GM21528 (cell line): Measurements from ENCODE around the gene PAFAH2.
"Not testable (repeated sequence)": the region's sequence is repeated elsewhere in the genome, so short reads cannot be mapped to it uniquely, and the experiment has no call there.

Experiments used
- ATAC-seq: cut with Tn5 transposase; IDR thresholded peaks from one replicate; pipeline ENCODE4 v1.9.1; 2021; ENCODE audit warnings: mild to moderate bottlenecking, moderate library complexity; ENCODE audit not compliant: unreplicated experiment, low FRiP score

PAFAH2 gene

DNA sequence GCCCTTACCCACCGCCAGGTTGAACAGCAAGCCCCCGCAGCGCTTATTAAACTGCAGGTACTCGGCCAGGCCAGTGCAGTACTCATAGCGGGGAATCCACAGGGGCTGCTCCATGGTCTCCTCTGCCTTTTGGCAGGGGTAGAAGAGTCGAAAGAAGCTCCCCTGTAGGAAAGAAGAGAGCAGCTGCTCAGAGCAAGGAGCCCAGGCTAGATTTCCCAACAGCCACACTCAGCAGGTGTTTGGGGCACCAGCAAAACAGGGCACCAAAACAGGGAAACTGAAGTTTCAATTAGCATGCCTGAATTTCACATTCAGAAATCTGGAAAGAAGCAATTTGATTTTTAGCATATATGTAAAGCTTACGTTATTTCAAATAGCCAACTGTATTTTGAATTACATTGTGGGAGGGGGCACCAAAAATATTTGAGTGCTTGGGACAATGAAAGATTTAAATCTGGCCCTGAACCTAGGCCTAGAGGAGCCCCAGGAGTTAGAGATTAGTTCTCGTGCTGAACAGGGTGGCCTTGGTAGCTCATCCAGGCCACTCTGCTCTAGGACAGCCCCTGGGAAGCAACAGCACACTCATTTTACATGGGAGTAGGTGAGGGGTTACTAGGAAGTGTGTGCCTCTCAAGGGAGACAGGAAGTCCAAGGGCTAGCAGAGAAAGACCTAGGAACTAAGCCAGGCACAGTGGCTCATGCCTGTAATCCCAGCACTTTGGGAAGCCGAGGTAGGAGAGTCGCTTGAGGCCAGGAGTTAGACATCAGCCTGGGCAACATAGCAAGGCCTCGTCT, 8.2 kb downstream of the PAFAH2 start:
- ATAC-seq = no peak

DNA sequence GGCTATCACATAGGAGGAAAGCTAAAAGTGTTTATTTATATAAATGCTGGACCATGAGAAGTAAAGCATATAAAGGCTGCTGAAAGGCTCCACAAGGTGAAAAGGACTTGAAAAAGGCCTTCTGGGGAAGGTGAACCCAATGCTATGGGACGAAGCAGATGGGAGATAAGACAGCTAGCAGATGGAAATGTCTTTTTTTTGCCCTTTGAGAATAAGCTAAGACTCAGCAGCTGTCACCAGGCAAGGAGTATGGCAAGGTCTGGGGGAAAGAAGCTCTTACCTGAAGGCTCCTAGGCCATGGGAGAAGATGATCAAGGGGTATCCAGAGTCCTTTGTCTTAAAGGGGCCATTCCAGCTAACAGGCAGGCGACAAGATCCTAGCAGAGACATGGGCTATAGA, 9.9 kb downstream of the PAFAH2 start:
- ATAC-seq = no peak

DNA sequence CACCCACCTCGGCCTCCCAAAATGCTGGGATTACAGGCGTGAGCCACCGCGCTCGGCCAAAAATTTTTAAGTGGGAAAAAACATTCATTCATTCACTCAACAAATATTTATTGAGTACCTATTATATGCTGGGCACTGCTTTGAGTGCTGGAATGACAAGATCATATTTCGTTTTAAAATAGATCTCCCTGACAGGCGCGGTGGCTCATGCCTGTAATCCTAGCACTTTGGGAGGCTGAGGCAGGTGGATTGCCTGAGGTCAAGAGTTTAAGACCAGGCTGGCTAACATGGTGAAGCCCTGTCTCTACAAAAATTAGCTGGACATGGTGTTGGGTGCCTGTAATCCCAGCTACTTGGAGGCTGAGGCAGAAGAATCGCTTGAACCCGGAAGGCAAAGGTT, 11.1 kb downstream of the PAFAH2 start:
- not testable (repeated sequence) for ATAC-seq

DNA sequence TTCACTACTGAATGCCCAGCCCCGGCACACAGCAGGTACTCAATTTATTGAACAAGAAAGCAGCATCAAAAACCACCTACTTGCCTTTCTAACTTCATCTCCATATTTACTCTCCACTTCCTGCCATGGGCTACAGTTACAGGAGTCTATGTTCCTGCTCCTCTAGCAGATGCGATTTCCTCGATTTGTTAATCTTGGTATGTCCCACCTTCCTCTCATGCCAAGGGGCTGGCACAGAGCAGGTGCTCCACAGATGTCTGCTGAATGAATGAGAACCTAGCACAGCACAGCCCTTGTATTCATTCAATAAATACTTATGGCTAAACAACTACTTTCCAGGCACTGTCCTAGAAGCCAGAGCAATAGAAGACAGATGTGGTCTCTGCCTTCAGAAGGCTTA, 12.2 kb downstream of the PAFAH2 start:
- ATAC-seq = no peak

DNA sequence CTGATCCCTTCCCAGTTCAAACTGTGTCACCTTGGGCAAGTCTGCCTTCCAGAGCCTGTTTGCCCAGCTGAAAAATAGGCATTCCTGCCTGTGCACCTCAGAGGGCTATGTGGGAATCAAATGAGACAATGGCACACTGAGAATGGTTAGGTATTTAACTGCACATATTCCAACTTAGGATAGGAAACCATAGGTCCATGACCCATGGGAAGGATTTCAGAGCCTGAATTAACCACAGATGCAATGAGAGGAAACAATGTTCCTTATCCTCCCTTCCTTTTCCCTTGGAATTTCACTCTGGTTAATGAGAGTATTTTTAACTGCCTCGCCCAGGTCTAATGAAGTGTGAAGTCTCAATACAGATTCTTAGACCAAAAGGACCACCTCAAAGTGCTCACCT, 12.7 kb downstream of the PAFAH2 start:
- ATAC-seq = no peak

DNA sequence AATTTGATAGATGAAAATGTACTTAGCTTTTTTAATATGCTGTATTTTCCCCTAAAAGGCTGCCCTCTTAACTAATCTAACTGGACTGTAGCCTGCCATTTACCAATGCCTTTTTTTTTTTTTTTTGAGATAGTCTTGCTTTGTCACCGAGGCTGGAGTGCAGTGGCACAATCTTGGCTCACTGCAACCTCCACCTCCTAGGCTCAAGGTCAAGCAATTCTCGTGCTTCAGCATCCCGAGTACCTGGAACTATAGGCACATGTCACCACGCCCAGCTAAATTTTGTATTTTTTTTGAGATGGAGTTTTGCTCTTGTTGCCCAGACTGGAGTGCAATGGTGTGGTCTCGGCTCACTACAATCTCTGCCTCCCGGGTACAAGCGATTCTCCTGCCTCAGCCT, 18.7 kb downstream of the PAFAH2 start:
- no peak for ATAC-seq

DNA sequence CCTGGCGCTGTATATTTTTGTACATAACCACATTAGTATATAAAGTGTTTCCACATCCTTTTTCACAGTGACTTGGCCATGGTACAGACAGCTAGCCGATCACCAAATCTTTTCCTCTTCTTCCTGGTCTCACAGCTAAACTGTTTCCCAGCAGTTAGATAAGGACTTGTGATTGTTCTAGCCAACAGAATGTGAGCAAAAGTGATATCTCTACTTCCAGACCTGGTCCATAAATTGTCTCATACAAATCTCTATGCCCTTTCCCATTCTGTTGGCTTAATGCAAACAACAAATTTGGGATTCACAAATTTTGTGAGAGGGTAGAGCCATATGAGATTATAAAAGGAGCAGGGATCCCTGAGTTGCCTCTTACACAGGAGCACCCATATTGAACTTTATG, 19.5 kb downstream of the PAFAH2 start:
- ATAC-seq = no peak

DNA sequence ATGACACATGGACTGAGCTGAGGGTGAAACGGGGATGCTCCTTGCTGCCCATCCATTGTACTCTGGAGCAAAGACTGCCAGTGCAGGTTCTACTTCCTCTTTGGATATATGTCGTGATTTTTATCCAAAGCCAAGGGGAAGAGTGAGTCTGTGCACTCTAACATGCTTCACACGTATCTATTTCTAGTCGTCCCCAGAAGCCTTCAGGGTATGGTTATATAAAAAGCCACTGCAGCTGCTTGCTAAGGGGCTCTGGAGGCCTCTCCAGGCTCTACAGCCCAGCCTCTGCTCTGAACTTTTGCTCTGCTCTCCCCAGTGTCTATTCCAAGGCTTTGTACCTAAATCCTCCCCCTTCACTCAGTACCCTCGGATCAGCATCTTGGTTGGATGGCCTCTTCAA, 20.1 kb downstream of the PAFAH2 start:
- ATAC-seq = no peak

DNA sequence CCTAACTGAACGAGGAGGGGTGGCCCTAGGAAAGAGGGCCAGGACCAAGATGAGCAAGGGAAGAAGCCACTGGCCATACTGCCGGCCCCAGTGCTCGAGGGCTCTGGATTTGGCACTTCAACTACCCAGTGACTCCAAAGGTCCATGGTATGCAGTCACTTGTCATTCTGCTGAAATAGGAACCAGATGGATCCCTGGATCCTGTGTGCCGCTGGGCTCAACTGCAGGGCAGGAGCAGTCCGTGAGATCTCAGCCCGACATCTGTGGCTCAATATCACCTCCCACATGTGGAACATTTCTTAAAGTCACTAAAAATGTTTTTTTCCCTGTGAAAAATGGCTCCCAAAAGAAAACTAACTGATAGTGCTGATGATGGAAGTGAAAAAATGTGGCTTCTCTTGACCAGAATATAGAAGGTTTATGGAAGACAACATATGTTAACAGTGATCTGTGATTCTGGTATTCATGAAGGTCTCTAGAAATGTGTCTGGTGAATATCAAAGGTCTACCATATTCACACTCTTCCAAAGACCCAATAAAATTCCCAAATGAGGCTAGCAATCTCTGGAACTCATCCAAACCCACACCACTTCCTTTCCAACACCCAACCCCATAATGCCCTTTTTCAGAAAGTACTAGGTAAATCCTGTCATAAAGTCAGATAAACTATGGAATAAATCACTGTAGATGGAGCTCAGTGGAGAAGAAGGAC, 24.1 kb downstream of the PAFAH2 start:
- ATAC-seq = no peak

DNA sequence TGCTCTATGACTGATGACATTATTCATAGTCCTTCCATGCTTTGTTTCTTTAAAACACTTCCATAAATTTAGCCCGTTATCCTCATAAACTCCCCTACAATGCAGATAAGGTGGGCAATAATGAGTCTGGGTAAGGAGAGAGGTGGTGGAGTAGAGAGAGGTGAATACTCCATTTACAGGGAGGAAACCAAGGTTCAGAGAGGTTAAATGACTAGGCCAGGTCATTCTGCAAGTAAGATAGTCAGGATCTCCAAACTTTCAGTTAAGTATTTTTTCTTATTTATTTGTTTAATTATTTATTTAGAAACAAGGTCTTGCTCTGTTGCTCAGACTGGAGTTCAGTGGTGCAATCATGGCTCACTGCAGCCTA, 26.1 kb downstream of the PAFAH2 start:
- ATAC-seq = no peak

DNA sequence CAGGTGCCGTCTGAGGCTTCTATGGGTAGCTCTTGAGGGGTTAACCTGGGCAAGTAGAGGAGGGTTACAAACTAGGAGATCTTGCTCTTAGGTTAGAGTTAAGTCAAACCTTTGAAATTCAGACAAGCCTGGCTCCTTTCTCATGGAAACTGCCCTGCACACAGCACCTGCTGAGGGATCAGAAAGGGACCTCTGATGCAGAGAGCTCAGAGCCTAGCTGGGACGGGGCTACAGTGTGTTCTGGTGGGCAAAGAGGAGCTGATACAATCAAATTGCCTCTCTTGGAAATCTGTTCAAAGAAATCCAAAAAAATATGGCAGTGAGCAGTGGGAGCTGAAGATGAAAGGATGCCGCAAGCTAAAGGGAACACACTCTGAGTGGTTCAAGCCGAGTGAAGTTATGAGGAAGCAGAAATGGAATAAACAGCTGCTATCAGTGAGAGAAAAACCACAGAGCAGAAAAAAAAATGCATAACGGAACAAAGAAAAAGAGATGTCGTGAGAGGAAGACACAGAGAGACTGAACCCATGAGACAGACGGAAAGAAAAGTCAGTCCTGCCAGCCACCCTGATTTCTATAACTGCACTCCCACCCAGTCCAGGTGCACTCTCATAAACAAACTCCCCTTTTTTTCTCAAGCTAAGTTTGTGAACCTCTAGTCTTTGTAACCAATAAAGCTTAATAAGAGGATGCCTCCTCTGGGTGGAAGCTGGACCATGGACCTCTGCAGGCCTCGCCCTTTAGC, 26.6 kb downstream of the PAFAH2 start:
- ATAC-seq = no peak

DNA sequence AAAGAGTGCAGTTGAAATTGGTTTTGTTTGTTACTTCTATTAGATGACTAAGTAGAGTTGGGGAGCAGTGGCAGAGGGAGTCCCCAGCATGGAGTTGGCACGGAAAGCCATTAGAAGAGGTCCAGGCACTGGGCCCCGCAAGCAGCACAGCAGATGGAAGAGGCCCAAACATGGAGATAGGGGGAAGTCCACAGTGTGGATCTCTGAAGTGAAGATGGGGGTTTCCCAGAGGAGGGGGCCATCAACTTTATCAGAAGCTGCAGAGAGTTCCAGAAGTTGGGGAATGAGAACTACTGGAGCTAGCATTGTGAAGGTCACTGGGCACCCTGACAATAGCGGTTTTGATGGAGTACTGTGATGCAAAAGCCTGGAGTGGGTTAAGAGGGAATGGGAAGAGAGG, 30.6 kb downstream of the PAFAH2 start:
- ATAC-seq = no peak

DNA sequence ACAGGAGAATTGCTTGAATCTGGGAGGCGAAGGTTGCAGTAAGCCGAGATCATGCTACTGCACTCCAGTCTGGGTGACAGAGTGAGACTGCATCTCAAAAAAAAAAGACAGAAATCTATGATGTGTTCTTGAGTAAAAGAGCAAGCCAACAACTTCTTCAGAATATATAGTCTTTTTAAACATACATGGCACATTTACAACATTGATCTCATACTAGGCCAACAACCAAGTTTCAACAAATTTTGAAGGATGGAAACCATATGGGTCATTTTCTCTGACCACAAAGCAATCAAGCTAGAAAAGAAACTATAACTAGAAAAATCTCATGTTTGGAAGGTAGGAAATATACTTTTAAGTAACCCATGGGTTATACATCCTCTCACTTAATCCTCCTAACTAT, 38.3 kb downstream of the PAFAH2 start:
- no peak for ATAC-seq

DNA sequence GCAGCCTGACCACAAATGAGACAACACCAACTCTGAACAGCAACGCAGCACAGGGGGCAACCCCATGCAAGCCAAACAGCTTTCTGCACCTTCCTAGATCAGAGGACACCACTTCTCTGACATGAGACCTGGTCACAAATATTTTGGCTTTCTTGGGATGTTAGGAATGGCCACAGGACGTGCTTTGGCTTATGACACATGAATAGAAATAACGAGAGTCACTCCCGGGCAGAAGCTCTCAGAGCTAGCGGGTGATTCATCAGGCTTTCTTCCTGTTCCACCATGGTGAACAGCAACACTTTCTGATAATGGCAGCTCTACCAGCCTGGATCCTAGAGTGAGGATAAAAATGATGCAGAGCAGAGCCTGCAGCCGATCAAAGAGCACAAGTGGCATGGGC, 39.4 kb downstream of the PAFAH2 start:
- ATAC-seq = no peak

DNA sequence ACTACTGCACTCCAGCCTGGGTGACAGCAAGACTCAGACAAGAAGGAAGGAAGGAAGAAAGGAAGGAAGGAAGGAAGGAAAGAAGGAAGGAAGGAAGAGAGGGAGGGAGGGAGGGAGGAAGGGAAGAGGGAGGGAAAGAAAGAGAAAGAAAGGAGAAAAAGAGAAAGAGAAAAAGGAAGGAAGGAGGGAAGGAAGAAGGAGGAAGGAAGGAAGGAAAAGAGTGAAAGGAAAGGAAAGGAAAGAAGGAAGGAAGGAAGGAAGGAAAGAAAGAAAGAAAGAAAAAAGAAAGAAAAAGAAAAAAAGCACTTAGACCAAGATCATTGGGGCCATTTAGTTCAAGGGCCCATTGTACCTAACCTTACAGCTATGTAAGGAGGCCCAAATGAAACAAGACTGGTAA, 42.3 kb downstream of the PAFAH2 start:
- no peak for ATAC-seq

DNA sequence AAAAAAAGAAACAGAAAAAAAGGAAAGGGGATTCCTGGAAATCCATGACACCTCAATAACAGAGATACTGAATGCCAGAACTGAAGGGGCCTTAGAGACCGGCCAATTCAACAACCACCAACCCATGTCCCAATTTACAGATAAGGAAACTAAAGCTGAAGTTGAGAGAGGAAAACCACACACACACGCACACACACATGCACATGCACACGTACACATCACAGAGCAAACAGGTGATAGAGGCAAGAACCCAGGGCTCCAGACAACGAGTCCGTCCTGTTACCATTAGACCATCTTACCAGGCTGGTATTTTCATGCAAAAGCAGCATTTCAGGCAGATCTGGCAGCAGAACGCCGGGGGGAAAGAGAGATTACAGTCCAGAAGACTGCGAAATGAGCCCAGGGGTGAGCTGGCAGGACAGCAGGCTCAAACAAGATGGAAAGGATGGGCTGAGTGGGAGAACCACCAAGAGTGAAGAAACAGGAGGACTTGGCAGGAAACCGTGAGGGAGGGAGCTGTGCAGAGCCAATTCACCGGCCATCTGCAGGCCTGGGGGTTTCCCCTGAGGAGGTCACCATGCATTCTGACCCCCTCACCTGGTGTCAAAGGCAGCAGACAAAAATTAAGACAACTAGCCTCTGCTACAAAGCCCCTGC, 43.5 kb downstream of the PAFAH2 start:
- ATAC-seq = no peak

DNA sequence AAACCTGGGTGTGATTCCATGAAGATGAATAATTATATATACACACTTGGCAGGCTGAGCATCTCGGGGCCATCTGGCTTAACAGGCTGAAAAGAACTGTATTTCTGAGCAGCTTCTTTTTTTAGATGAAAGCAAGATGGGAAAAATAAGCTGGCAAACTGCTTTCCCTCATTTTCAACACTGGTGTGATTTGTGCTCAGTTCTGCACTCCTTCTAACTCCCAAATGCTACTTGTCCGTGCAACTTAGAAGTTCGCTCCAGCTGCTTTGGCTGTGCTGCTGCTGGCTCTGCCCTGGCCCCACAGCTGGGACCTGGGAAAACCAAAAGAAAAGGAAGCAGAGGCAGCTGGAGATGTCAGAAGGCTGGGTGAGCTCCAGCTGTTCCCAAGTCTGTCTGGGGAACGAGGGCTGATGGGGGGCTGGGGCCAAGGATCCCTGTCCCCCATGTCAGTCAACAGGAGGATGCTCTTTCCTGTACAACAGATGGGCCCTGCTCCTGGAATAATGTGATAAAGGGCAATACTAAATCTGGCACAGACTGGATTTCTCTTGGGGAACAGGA, 44.9 kb downstream of the PAFAH2 start:
- ATAC-seq = no peak

DNA sequence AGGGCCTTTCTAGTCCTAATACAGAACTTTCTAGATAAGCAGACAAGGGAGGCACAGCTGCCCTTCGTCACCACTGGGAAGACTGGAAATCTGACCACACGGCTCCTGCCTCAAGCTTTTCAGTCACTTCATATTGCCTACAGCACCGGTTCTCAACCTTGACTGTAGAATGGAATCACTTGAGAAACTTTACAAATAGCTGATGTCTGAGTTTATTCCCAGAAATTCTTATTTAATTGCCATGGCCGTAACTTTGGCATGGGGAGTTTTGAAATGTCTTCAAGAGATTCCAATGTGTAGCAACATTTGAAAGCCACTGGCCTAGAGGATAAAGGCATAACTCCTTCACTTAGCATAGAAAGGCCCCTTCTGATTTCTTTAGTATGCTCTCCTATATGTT, 49.2 kb downstream of the PAFAH2 start:
- ATAC-seq = no peak

DNA sequence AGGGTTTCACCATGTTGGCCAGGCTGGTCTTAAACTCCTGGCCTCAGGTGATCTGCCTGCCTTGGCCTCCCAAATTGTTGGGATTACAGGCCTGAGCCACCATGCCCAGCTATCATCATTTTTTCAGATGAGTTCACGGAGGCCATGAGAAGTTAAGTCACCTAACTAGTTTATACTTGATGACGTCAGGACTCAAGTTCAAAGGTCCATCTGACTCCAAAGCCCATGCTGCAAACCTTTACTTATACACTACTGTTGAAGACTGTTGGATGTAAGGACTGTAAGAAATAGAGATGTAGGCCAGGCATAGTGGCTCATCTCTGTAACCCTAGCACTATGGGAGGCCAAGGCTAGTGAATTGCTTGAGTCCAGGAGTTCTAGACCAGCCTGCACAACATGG, 50.8 kb downstream of the PAFAH2 start:
- ATAC-seq = no peak

DNA sequence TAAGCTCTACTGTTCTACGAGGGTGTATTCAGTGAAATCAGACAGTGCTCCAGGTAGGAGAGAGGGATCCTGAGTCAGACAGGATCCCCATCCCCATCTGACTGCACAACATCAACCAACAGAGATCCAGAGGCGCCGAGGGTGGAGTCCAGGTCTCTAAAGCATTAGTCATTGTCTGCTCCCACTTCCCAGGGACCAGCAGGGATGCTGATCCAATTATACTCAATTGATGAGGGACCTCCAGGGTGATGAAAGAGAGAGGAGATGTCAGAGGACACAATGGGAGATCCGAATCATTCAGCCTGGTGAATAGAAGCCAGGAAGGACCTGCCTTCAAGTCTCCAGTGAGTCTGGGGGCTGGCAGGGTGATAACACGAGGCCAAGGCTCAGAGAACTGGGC, 52.1 kb downstream of the PAFAH2 start:
- no peak for ATAC-seq

DNA sequence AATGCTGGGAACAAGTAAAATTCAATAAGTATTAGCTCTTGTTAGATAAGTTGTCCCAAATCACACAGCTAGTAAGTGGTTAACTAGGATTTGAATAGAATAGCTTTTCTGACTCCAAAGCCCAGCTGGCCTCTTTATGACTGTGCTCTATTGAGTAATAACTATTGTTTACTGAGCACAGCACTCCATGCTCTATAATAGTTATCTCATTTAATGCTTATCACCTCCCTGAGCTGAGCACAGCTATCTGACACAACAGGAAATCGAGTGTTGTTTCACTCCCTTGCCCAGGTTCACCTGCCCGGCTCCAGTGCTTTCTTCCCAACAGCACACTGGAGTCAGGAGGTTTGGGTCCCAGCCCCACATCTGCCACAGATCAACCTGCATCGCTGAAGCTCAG, 52.9 kb downstream of the PAFAH2 start:
- no peak for ATAC-seq
